HEK293 (cell line): ENCODE measurements around the gene IDE.
"Not testable (repeated sequence)": the region's sequence is repeated elsewhere in the genome, so short reads cannot be mapped to it uniquely, and the experiment has no call there.

Experiments
- CTCF ChIA-PET: fragments of 350-600 bp; formaldehyde crosslinking; extraction: SDS; loops from one replicate; lab custom pipeline; 2021; ENCODE audit warnings: antibody characterized with exemption; lab: Yijun Ruan, JAX
- POLR2A ChIA-PET: fragments of 300-600 bp; formaldehyde crosslinking; extraction: SDS; loops from one replicate; lab custom pipeline; 2020; ENCODE audit warnings: antibody characterized with exemption, inconsistent platforms; lab: Yijun Ruan, JAX
- H3K27ac ChIP-seq: fragments of 200-500 bp; sonication (Bioruptor generic); 2 replicates; pipeline ENCODE4 v1.5.1; 2014; ENCODE audit warnings: low read depth, low read length, control low read depth, inconsistent platforms; ENCODE audit errors: extremely low read depth
- H3K36me3 ChIP-seq, 2 experiments: fragments of 200-500 bp in 1 of 2; sonication (Bioruptor generic) in 1 of 2; 1 replicate in 1 of 2; 2 replicates in 1 of 2; pipeline ENCODE4 v1.5.1; 2014 to 2017; ENCODE audit warnings: inconsistent platforms in 2 of 2, low read length in 2 of 2; ENCODE audit not compliant: control insufficient read depth in 2 of 2, insufficient read depth in 1 of 2
- H3K4me1 ChIP-seq: fragments of 200-500 bp; sonication (Bioruptor generic); 2 replicates; pipeline ENCODE4 v1.5.1; 2014; ENCODE audit warnings: mild to moderate bottlenecking, low read length, inconsistent platforms; ENCODE audit not compliant: control insufficient read depth, insufficient read depth
- H3K4me3 ChIP-seq: 2 replicates; pipeline ENCODE4 v1.5.1; 2011; ENCODE audit warnings: low read depth, mild to moderate bottlenecking, control low read depth, low read length, moderate library complexity
- H3K9me3 ChIP-seq: fragments of 200-500 bp; sonication (Bioruptor generic); 2 replicates; pipeline ENCODE4 v1.5.1; 2014; ENCODE audit warnings: low read depth, low read length, inconsistent platforms; ENCODE audit not compliant: control insufficient read depth, insufficient read depth
- KLF1 ChIP-seq: fragments of 450-650 bp; formaldehyde crosslinking; IDR thresholded peaks from 2 replicates; pipeline ENCODE4 v1.5.1; 2016; ENCODE audit warnings: missing biosample characterization, missing genetic modification characterization
- SP7 ChIP-seq: fragments of 450-650 bp; formaldehyde crosslinking; IDR thresholded peaks from 2 replicates; pipeline ENCODE4 v1.5.1; 2016; ENCODE audit warnings: missing biosample characterization, missing genetic modification characterization
- ZBTB17 ChIP-seq: fragments of 450-650 bp; formaldehyde crosslinking; IDR thresholded peaks from 2 replicates; pipeline ENCODE4 v1.5.1; 2016; ENCODE audit warnings: missing biosample characterization, missing genetic modification characterization
- ZBTB6 ChIP-seq: fragments of 450-650 bp; formaldehyde crosslinking; IDR thresholded peaks from 2 replicates; pipeline ENCODE4 v1.5.1; 2017; ENCODE audit warnings: missing biosample characterization, missing genetic modification characterization
- ZFP37 ChIP-seq: fragments of 450-650 bp; formaldehyde crosslinking; IDR thresholded peaks from 2 replicates; pipeline ENCODE4 v1.5.1; 2016; ENCODE audit warnings: missing biosample characterization, missing genetic modification characterization
- ZIC2 ChIP-seq: fragments of 450-650 bp; formaldehyde crosslinking; IDR thresholded peaks from 2 replicates; pipeline ENCODE4 v1.5.1; 2016; ENCODE audit warnings: missing biosample characterization, missing genetic modification characterization
- ZNF10 ChIP-seq: fragments of 450-650 bp; formaldehyde crosslinking; IDR thresholded peaks from 2 replicates; pipeline ENCODE4 v1.5.1; 2017; ENCODE audit warnings: missing biosample characterization, missing genetic modification characterization
- ZNF146 ChIP-seq: fragments of 450-650 bp; formaldehyde crosslinking; IDR thresholded peaks from 2 replicates; pipeline ENCODE4 v1.5.1; 2016; ENCODE audit warnings: missing biosample characterization, missing genetic modification characterization
- ZNF366 ChIP-seq: fragments of 450-650 bp; formaldehyde crosslinking; conservative IDR thresholded peaks from 2 replicates; pipeline ENCODE4 v1.5.1; 2016; ENCODE audit warnings: missing biosample characterization, missing genetic modification characterization
- ZNF394 ChIP-seq: fragments of 450-650 bp; formaldehyde crosslinking; IDR thresholded peaks from 2 replicates; pipeline ENCODE4 v1.5.1; 2016; ENCODE audit warnings: missing biosample characterization, missing genetic modification characterization, mild to moderate bottlenecking, moderate library complexity, borderline replicate concordance
- ZNF544 ChIP-seq: fragments of 450-650 bp; formaldehyde crosslinking; IDR thresholded peaks from 2 replicates; pipeline ENCODE4 v1.5.0; 2017; ENCODE audit warnings: missing biosample characterization, missing genetic modification characterization
- ZNF558 ChIP-seq: fragments of 450-650 bp; formaldehyde crosslinking; IDR thresholded peaks from 2 replicates; pipeline ENCODE4 v1.5.1; 2016; ENCODE audit warnings: missing biosample characterization, missing genetic modification characterization
- ZNF623 ChIP-seq: fragments of 450-650 bp; formaldehyde crosslinking; IDR thresholded peaks from 2 replicates; pipeline ENCODE4 v1.5.1; 2016; ENCODE audit warnings: missing biosample characterization, missing genetic modification characterization
- ZNF658 ChIP-seq: fragments of 450-650 bp; formaldehyde crosslinking; IDR thresholded peaks from 2 replicates; pipeline ENCODE4; 2016; ENCODE audit warnings: missing biosample characterization, missing genetic modification characterization
- ZNF664 ChIP-seq: fragments of 450-650 bp; formaldehyde crosslinking; IDR thresholded peaks from 2 replicates; pipeline ENCODE4 v1.5.1; 2016; ENCODE audit warnings: missing biosample characterization, missing genetic modification characterization
- ZNF670 ChIP-seq: fragments of 450-650 bp; formaldehyde crosslinking; IDR thresholded peaks from 2 replicates; pipeline ENCODE4 v1.5.1; 2016; ENCODE audit warnings: missing biosample characterization, missing genetic modification characterization, low read depth
- ZXDB ChIP-seq: fragments of 450-650 bp; formaldehyde crosslinking; IDR thresholded peaks from 2 replicates; pipeline ENCODE4 v1.5.1; 2016; ENCODE audit warnings: missing biosample characterization, missing genetic modification characterization

Gene IDE

GRCh38 chr10:92408017-92408361 lies 165.9 kb downstream of the IDE start:
- H3K9me3 ChIP-seq, result no peaks in the 10 kb centered on the region
- CTCF ChIA-PET, result interaction anchor here (0.6 kb wide), 1 partner anchor 279 kb away, joined by 4 read pairs; no protein-coding TSS in a partner anchor
- 0 out of 2 replicates have a peak, but pooled peaks have one; percentile 3 for TF ChIP-seq ZNF394
- TF ChIP-seq ZNF623 (tag by site-specific recombination), result 0 out of 2 replicates have a peak, but pooled peaks have one; percentile 3
- no peak for TF ChIP-seq ZNF558 (tag by site-specific recombination)
- TF ChIP-seq, all 188 proteins: peak for 2
- no peaks in the 10 kb centered on the region for H3K36me3 ChIP-seq
- POLR2A ChIA-PET, result no interaction called here
- H3K4me3 ChIP-seq, result no peak overlapping the region
- no peak overlapping the region for H3K27ac ChIP-seq
- H3K4me1 ChIP-seq, result peaks cover 2% of the 10 kb centered on the region; the same call in 1 of the 2 replicates

- H3K36me3 ChIP-seq, result no peaks in the 10 kb centered on the region
- TF ChIP-seq ZBTB6 (tag by site-specific recombination), result 0 out of 2 replicates have a peak, but pooled peaks have one; percentile 8
- TF ChIP-seq KLF1 (tag by site-specific recombination), result no peak
- TF ChIP-seq ZBTB17 (tag by site-specific recombination), result 0 out of 2 replicates have a peak, but pooled peaks have one; percentile 19
- no peak for TF ChIP-seq ZNF658 (tag by site-specific recombination)
- TF ChIP-seq SP7 (tag by site-specific recombination), result no peak
- TF ChIP-seq ZXDB (tag by site-specific recombination), result no peak
- TF ChIP-seq ZNF366 (tag by site-specific recombination), result no peak
- TF ChIP-seq ZNF670 (tag by site-specific recombination), result no peak
- TF ChIP-seq ZIC2 (tag by site-specific recombination), result peak; percentile 46
- no peak for TF ChIP-seq ZFP37 (tag by site-specific recombination)
- peak; percentile 51; the same call in 1 of the 2 replicates for TF ChIP-seq ZNF394
- no peak for TF ChIP-seq ZNF544 (tag by site-specific recombination)
- H3K9me3 ChIP-seq, result no peaks in the 10 kb centered on the region
- H3K4me1 ChIP-seq, result peaks cover 2% of the 10 kb centered on the region; the same call in 1 of the 2 replicates
- ChIA-PET CTCF (interaction anchor here (0.6 kb wide), 1 partner anchor 279 kb away, joined by 4 read pairs; no protein-coding TSS in a partner anchor), POLR2A (no interaction called here)
- H3K27ac ChIP-seq, result no peak overlapping the region
- no peak overlapping the region for H3K4me3 ChIP-seq
Observed at GRCh38 chr10:92407305-92408016, 166.4 kb downstream of the IDE start.

DNA sequence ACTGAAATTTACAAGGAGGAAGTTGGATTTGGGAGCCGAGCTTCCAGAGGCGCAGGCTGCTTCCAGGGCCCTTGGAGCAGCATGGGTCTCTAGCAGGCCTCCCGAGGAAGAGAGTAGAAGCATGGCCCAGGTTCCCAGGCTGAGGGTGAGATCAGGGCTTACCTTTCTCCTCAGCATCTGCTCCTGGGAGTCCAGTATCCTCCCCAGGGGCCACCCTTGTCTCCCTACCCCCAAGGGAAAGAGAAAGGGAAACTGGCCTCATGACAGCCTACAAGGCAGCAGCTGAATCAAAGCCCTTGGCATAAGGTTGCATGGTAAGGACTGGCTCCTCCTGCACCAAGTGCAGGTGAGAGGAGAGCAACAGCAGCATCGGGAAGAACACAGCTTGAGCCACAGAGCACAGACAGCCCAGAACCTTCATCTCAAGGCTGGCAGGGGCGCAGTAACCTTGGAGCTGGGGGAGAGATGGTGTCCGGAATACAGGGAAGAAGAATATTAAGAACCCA lies 168.4 kb downstream of the IDE start:
- Histone ChIP-seq H3K36me3 (no peaks in the 10 kb centered on the region), H3K4me3 (no peak overlapping the region), H3K4me1 (peaks cover 2% of the 10 kb centered on the region; the same call in 1 of the 2 replicates), H3K9me3 (no peaks in the 10 kb centered on the region), H3K27ac (no peak overlapping the region)
- no peak for TF ChIP-seq ZNF10 (tag by site-specific recombination)
- CTCF ChIA-PET, result no interaction called here
- POLR2A ChIA-PET, result no interaction called here

DNA sequence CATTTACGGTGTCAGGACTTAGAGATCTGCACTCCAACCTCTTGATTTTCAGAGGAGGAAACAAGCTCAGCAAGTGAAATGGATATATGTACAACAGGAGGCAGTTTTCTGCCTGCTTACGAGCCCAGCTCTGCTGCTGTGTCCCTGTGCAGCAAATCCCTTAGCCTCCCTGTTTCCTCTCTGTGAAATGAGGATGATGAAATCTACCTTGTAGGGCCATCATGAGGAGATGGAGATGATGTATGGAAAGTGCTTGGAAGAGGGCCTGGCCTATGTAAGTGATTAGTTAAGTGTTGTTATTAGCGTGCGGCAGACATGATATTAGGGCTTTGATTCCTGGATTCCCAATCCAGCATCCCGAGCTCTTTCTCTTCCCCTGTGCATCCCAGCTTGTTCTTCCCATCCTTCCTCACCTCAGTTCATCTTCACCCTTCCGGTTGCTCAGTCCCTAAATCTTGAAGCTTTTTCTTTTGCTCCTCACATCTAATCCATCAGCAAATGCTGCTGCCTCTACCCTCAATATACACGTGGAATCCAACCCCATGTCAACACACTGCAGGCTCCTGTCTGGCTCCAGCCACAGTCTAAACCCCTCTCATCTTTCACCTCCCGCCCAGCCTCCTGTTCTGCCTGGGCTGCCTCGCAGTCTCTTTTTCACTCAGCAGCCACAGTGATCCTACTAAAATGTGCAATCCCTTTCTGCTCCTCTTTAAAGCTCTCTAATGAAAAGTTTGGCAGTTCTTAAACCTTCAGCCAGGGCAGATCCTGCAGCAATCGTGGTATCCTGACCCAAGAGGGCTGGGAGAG lies 169.1 kb downstream of the IDE start:
- TF ChIP-seq ZNF664 (peak; percentile 13; the same call in 1 of the 2 replicates), ZNF146 (no peak)
- Histone ChIP-seq H3K9me3 (no peaks in the 10 kb centered on the region), H3K27ac (no peak overlapping the region), H3K4me1 (peaks cover 2% of the 10 kb centered on the region; the same call in 1 of the 2 replicates), H3K4me3 (no peak overlapping the region), H3K36me3 (no peaks in the 10 kb centered on the region)
- POLR2A ChIA-PET, result no interaction called here
- CTCF ChIA-PET, result interaction anchor here (0.6 kb wide), 1 partner anchor 1696 kb away, joined by 3 read pairs; no protein-coding TSS in a partner anchor

- POLR2A ChIA-PET, CTCF ChIA-PET, H3K27ac ChIP-seq, H3K4me1 ChIP-seq, H3K9me3 ChIP-seq, H3K36me3 ChIP-seq, H3K4me3 ChIP-seq: not testable (repeated sequence)
Observed at GRCh38 chr10:92402234-92402633, 171.7 kb downstream of the IDE start.
